ENCODE measurements around the gene CENPM. TPM values are rescaled to one million over a fixed set of nuclear protein-coding genes. Genes with fewer than 3 reads are reported as not detected.

The CENPM gene
- total and polyA plus RNA-seq, 9 of the 15 experiments (the other 6 are each of a cell fraction or from before 2014, with no cell fraction given) = 11.3 to 67.7 (median 32.3) TPM

- TF ChIP-seq TGIF2 (CRISPR knock-in tag; IDR thresholded peaks at IDR 0.05) (no peak), POLR2B (IDR thresholded peaks at IDR 0.05; ENCODE audit: low read depth, partially characterized antibody) (peak; percentile 32), CAMTA2 (CRISPR knock-in tag; conservative IDR thresholded peaks at IDR 0.05) (no peak), POLR2A (conservative IDR thresholded peaks at IDR 0.05) (peak; percentile 54), KLF16 (IDR thresholded peaks at IDR 0.05) (no peak), NR2C1 (IDR thresholded peaks at IDR 0.05) (0 out of 2 replicates have a peak, but pooled peaks have one; percentile 33), NR2C1 (tag; IDR thresholded peaks at IDR 0.05) (peak; percentile 40; the same call in 1 of the 2 replicates), PHB (CRISPR knock-in tag; IDR thresholded peaks at IDR 0.05) (no peak), HMGN3 (IDR thresholded peaks at IDR 0.05; ENCODE audit: borderline replicate concordance, extremely low read depth, insufficient read length, low read depth, low read length) (peak; percentile 9)
Measured at GRCh38 chr22:41907436-41908401, 39.2 kb downstream of the CENPM start (continued).

- H3K9me1 ChIP-seq (ENCODE audit: control insufficient read depth, insufficient read depth, low read length) = no peaks in the 10 kb centered on the region
- H3K27me3 ChIP-seq (ENCODE audit: control insufficient read depth in 2 of 2, insufficient read depth in 2 of 2, low read length in 2 of 2) = no peaks in the 10 kb centered on the region
- intact Hi-C loops (cut with micrococcal nuclease) = no loop called here
- no peaks in the 10 kb centered on the region for H3K9me3 ChIP-seq (replicated peaks; ENCODE audit: control insufficient read depth, insufficient read depth, low read depth, low read length)
- H4K20me1 ChIP-seq (replicated peaks; ENCODE audit: control insufficient read depth, insufficient read depth, low read length) = 0 out of 2 replicates have a peak, but pooled peaks cover 7% of the 10 kb centered on the region
- H3K79me2 ChIP-seq (ENCODE audit: control insufficient read depth, insufficient read depth, low read length) = no peaks in the 10 kb centered on the region
- POLR2A ChIA-PET = interaction anchor here (1.1 to 1.5 kb wide), 2 partner anchors 12 to 32 kb away, joined by 3 to 5 read pairs; no protein-coding TSS in a partner anchor
- TF ChIP-seq ELF2 (CRISPR knock-in tag; IDR thresholded peaks at IDR 0.05) (no peak), HMGN3 (IDR thresholded peaks at IDR 0.05; ENCODE audit: borderline replicate concordance, extremely low read depth, insufficient read length, low read depth, low read length) (peak; percentile 7), RBFOX2 (IDR thresholded peaks at IDR 0.05; ENCODE audit: low read depth, low read length) (no peak), TAF15 (IDR thresholded peaks at IDR 0.05; ENCODE audit: low read depth, low read length) (no peak), POLR2G (IDR thresholded peaks at IDR 0.05; ENCODE audit: low read depth, low read length) (0 out of 2 replicates have a peak, but pooled peaks have one; percentile 17)
- no peak overlapping the region for H2AFZ ChIP-seq (ENCODE audit: low read depth, low read length)
- TSS peak; percentile 64 for BruUV-seq (replicated peaks)
- H3K27ac ChIP-seq (ENCODE audit: extremely low read depth, low read depth, low read length) = no peak overlapping the region
- no peak overlapping the region for H3K4me3 ChIP-seq
- CTCF ChIA-PET (ENCODE audit: low intra/inter-chr PET ratio) = no interaction called here
- FAIRE-seq = no peak
- no peak for DNase-seq (ENCODE audit: extremely low read depth in 1 of 4, low spot score in 3 of 4)
- H3K9ac ChIP-seq (ENCODE audit: insufficient read depth in 1 of 2, low read depth in 2 of 2, low read length in 2 of 2) = no peak overlapping the region
- H3K4me2 ChIP-seq (ENCODE audit: insufficient read depth, low read length) = no peak overlapping the region
- 81% methylated on average over 3 of the region's 5 CpGs for WGBS (ENCODE audit: insufficient coverage, low coverage, missing lambda C conversion rate)
- peaks cover 49% of the 10 kb centered on the region; the same call in 2 of the 3 replicates for H3K36me3 ChIP-seq (ENCODE audit: control insufficient read depth, insufficient read depth, low read length)
- in situ Hi-C loops (cut with MboI) = no loop called here
- peaks cover 0 to 14% of the 10 kb centered on the region in 2 experiments; a peak in 1 of 5 replicates for H3K4me1 ChIP-seq (replicated peaks in 1 of 2; ENCODE audit: control insufficient read depth in 2 of 2, insufficient read depth in 2 of 2, low read length in 2 of 2)
- no peak; the same call in 2 of the 3 replicates for ATAC-seq
Measured at GRCh38 chr22:41906822-41907221, 40.1 kb downstream of the CENPM start.

Data from K562 (cell line).